ENCODE data around the gene CNOT4.

- no peak for TF ChIP-seq TSHZ2 (CRISPR knock-in tag; IDR thresholded peaks at IDR 0.05)
- no peak for TF ChIP-seq GLIS3 (CRISPR knock-in tag; IDR thresholded peaks at IDR 0.05)
- no peak for TF ChIP-seq SNAI2 (CRISPR knock-in tag; IDR thresholded peaks at IDR 0.05)
Observed at GRCh38 chr7:135493362-135493761, 16.5 kb downstream of the CNOT4 start.
